Natural killer cell (primary cell): ENCODE data around the gene STX16. TPM values are rescaled to one million over a fixed set of nuclear protein-coding genes. Genes with fewer than 3 reads are reported as not detected.

Source experiments
- ATAC-seq, 3 donors: fragments of 150-1000 bp in 2 of 3; fragments of 200-7000 bp in 1 of 3; cut with Tn5 transposase; 1 replicate in 1 of 3; 2 replicates in 2 of 3; pipeline ENCODE4 v1.10.0; 2021; ENCODE audit warnings: mild to moderate bottlenecking in 2 of 3, moderate library complexity in 2 of 3
- DNase-seq, 2 donors: peaks; one replicate each; pipeline versions ENCODE4 v3.0.0 to v3.0.0-alpha.2; 2013 to 2021; ENCODE audit warnings: mixed read lengths in 1 of 2
- H3K27ac ChIP-seq: one replicate; pipeline ENCODE4 v1.5.1; 2013; ENCODE audit warnings: mild to moderate bottlenecking, low read length
- H3K27me3 ChIP-seq: one replicate; pipeline ENCODE4 v1.6.1; 2013; ENCODE audit warnings: low read length; ENCODE audit not compliant: control insufficient read depth, insufficient read depth
- H3K36me3 ChIP-seq: one replicate; pipeline ENCODE4 v1.6.1; 2013; ENCODE audit warnings: low read length; ENCODE audit not compliant: control insufficient read depth, insufficient read depth
- H3K4me1 ChIP-seq: one replicate; pipeline ENCODE4 v1.6.1; 2013; ENCODE audit warnings: low read length; ENCODE audit not compliant: control insufficient read depth, insufficient read depth
- H3K4me3 ChIP-seq: one replicate; pipeline ENCODE4 v1.5.1; 2013; ENCODE audit warnings: low read length
- H3K9me3 ChIP-seq: one replicate; pipeline ENCODE4 v1.6.1; 2013; ENCODE audit warnings: low read length; ENCODE audit not compliant: control insufficient read depth, insufficient read depth
- H3K27ac Mint-ChIP-seq, 2 donors: one replicate each; pipeline ENCODE4 v1.8.0; 2022; ENCODE audit warnings: mild to moderate bottlenecking in 2 of 2, mixed read lengths in 2 of 2, moderate library complexity in 1 of 2
- H3K27me3 Mint-ChIP-seq, 2 donors: one replicate each; pipeline ENCODE4 v1.8.0; 2022; ENCODE audit warnings: low read depth in 2 of 2, mixed read lengths in 2 of 2
- H3K36me3 Mint-ChIP-seq: one replicate; pipeline ENCODE4 v1.8.0; 2022; ENCODE audit warnings: mixed read lengths
- H3K4me1 Mint-ChIP-seq, 2 donors: one replicate each; pipeline ENCODE4 v1.8.0; 2022; ENCODE audit warnings: mixed read lengths in 2 of 2
- H3K4me3 Mint-ChIP-seq: one replicate; pipeline ENCODE4 v1.8.0; 2022; ENCODE audit warnings: mild to moderate bottlenecking, moderate library complexity, mixed read lengths
- H3K9me3 Mint-ChIP-seq, 2 donors: one replicate each; pipeline ENCODE4 v1.8.0; 2022; ENCODE audit warnings: mixed read lengths in 2 of 2
- WGBS: methylation state at CpG from one replicate; pipeline ENCODE4 v1.1.7; 2013; ENCODE audit warnings: missing lambda C conversion rate; ENCODE audit not compliant: insufficient coverage; 5-methylcytosine and 5-hydroxymethylcytosine counted together
- intact Hi-C: fragments of 100-400 bp; cut with micrococcal nuclease; formaldehyde crosslinking; loops from one replicate; pipeline ENCODE4 v1.14.2; 2022
- total RNA-seq, 4 donors: library from RNA; stranded (reverse); fragments of 120-200 nt in 1 of 4; gene quantifications; one replicate each; pipeline versions ENCODE4 v1.2.3 to v1.2.4, GENCODE V29; 2013 to 2022
- TF ChIP-seq, protein P1 (sequence below): fragments of 200-600 bp; IDR thresholded peaks from one replicate; pipeline ENCODE4 v1.8.0; 2022; ENCODE audit warnings: antibody characterized with exemption

STX16 gene
- total RNA-seq, 3 donors from 2014 or later (not counting 1 experiment from before 2014, with no cell fraction given) = 136 to 146 (median 143) TPM

- ATAC-seq (no peak), DNase-seq (no peak)
- H3K27ac ChIP-seq = no peak overlapping the region
- Mint-ChIP-seq H3K27ac (no peak overlapping the region), H3K27me3 (no peaks in the 10 kb centered on the region), H3K4me3 (no peak overlapping the region), H3K9me3 (no peaks in the 10 kb centered on the region), H3K4me1 (no peaks in the 10 kb centered on the region), H3K36me3 (no peaks in the 10 kb centered on the region)
- no peaks in the 10 kb centered on the region for H3K27me3 ChIP-seq
- WGBS = 98% methylated on average over 11 of the region's 11 CpGs
- no peaks in the 10 kb centered on the region for H3K9me3 ChIP-seq
- peaks cover 18% of the 10 kb centered on the region for H3K36me3 ChIP-seq
- no peak overlapping the region for H3K4me3 ChIP-seq
- H3K4me1 ChIP-seq = no peaks in the 10 kb centered on the region
- TF ChIP-seq, protein P1, sequence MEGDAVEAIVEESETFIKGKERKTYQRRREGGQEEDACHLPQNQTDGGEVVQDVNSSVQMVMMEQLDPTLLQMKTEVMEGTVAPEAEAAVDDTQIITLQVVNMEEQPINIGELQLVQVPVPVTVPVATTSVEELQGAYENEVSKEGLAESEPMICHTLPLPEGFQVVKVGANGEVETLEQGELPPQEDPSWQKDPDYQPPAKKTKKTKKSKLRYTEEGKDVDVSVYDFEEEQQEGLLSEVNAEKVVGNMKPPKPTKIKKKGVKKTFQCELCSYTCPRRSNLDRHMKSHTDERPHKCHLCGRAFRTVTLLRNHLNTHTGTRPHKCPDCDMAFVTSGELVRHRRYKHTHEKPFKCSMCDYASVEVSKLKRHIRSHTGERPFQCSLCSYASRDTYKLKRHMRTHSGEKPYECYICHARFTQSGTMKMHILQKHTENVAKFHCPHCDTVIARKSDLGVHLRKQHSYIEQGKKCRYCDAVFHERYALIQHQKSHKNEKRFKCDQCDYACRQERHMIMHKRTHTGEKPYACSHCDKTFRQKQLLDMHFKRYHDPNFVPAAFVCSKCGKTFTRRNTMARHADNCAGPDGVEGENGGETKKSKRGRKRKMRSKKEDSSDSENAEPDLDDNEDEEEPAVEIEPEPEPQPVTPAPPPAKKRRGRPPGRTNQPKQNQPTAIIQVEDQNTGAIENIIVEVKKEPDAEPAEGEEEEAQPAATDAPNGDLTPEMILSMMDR = no peak
- intact Hi-C loops = no loop called here
Measured at GRCh38 chr20:58682656-58683531, 31.8 kb downstream of the STX16 start.

GRCh38 chr20:58684291-58684690, 33.2 kb downstream of the STX16 start:
- H3K36me3 ChIP-seq = peaks cover 11% of the 10 kb centered on the region
- H3K4me1 ChIP-seq = no peaks in the 10 kb centered on the region
- H3K27ac ChIP-seq = no peak overlapping the region
- Mint-ChIP-seq H3K4me3 (no peak overlapping the region), H3K27me3 (no peaks in the 10 kb centered on the region), H3K27ac (no peak overlapping the region), H3K36me3 (no peaks in the 10 kb centered on the region), H3K9me3 (no peaks in the 10 kb centered on the region), H3K4me1 (no peaks in the 10 kb centered on the region)
- WGBS = 93% methylated on average over 1 of the region's 2 CpGs
- no peak for ATAC-seq
- no peaks in the 10 kb centered on the region for H3K9me3 ChIP-seq
- H3K4me3 ChIP-seq = no peak overlapping the region
- TF ChIP-seq, protein P1 = no peak
- DNase-seq = no peak
- intact Hi-C loops = no loop called here
- no peaks in the 10 kb centered on the region for H3K27me3 ChIP-seq

GRCh38 chr20:58685988-58686387, 34.9 kb downstream of the STX16 start:
- Mint-ChIP-seq H3K27ac (no peak overlapping the region), H3K4me3 (no peak overlapping the region), H3K4me1 (no peaks in the 10 kb centered on the region), H3K9me3 (no peaks in the 10 kb centered on the region), H3K36me3 (no peaks in the 10 kb centered on the region), H3K27me3 (no peaks in the 10 kb centered on the region)
- no peak for ATAC-seq
- Histone ChIP-seq H3K27me3 (no peaks in the 10 kb centered on the region), H3K36me3 (peaks cover 2% of the 10 kb centered on the region), H3K4me1 (no peaks in the 10 kb centered on the region), H3K9me3 (no peaks in the 10 kb centered on the region), H3K27ac (no peak overlapping the region), H3K4me3 (no peak overlapping the region)
- no peak for DNase-seq
- 96% methylated on average over 5 of the region's 5 CpGs for WGBS
- intact Hi-C loops = no loop called here
- TF ChIP-seq, protein P1 = no peak

DNA sequence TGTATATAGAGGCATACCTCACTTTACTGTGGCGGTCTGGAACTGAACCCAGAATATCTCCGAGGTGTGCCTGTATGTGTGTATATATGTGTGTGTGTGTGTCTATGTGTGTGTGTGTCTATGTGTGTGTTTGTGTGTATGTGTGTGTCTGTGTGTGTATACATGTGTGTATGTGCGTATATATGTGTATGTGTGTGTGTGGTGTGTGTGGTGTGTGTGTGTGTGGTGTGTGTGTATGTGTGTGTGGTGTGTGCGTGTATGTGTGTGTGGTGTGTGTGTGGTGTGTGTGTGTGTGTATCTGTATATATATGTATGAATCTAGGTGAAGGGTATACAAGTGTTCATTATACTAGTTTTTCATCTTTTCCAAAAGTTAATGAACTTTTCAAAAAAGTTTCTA, 37.3 kb downstream of the STX16 start:
- H3K27ac Mint-ChIP-seq = no peak overlapping the region
- 92% methylated on average over 4 of the region's 4 CpGs for WGBS
- H3K36me3 ChIP-seq = no peaks in the 10 kb centered on the region

More for the DNA sequence above, 37.3 kb downstream of the STX16 start:
- DNase-seq (no peak), ATAC-seq (no peak)
- Mint-ChIP-seq H3K4me3 (no peak overlapping the region), H3K27me3 (no peaks in the 10 kb centered on the region), H3K4me1 (peaks cover 0 to 2% of the 10 kb centered on the region in 2 donors), H3K9me3 (no peaks in the 10 kb centered on the region), H3K36me3 (no peaks in the 10 kb centered on the region)
- H3K27me3 ChIP-seq = no peaks in the 10 kb centered on the region
- H3K27ac ChIP-seq = no peak overlapping the region
- peaks cover 7% of the 10 kb centered on the region for H3K4me1 ChIP-seq
- intact Hi-C loops = no loop called here
- TF ChIP-seq, protein P1 = no peak
- no peaks in the 10 kb centered on the region for H3K9me3 ChIP-seq
- H3K4me3 ChIP-seq = no peak overlapping the region
